ENCODE results near the gene PCK1.

Gene PCK1

GRCh38 chr20:57536771-57537724 lies 23.9 kb upstream of the PCK1 start:
- FAIRE-seq, result no peak

- FAIRE-seq, result no peak
Observed at GRCh38 chr20:57537822-57538221, 23.1 kb upstream of the PCK1 start.

GRCh38 chr20:57539889-57540288 lies 21.0 kb upstream of the PCK1 start:
- no peak for FAIRE-seq

GRCh38 chr20:57540890-57541580 lies 19.9 kb upstream of the PCK1 start:
- FAIRE-seq, result no peak

GRCh38 chr20:57543754-57544153 lies 17.2 kb upstream of the PCK1 start:
- FAIRE-seq, result no peak

GRCh38 chr20:57544838-57545564 lies 15.9 kb upstream of the PCK1 start:
- no peak for FAIRE-seq

- no peak for FAIRE-seq
Observed at GRCh38 chr20:57545927-57546662, 14.8 kb upstream of the PCK1 start.

- no peak for FAIRE-seq
Observed at GRCh38 chr20:57546956-57547649, 13.8 kb upstream of the PCK1 start.

GRCh38 chr20:57548177-57549058 lies 12.5 kb upstream of the PCK1 start:
- FAIRE-seq, result no peak

GRCh38 chr20:57552471-57552870 lies 8.4 kb upstream of the PCK1 start:
- no peak for FAIRE-seq

- no peak for FAIRE-seq
Observed at GRCh38 chr20:57553376-57554018, 7.4 kb upstream of the PCK1 start.

- FAIRE-seq, result no peak
Observed at GRCh38 chr20:57555457-57556184, 5.3 kb upstream of the PCK1 start.

GRCh38 chr20:57556980-57557274 lies 4.0 kb upstream of the PCK1 start:
- FAIRE-seq, result no peak

- no peak for FAIRE-seq
Observed at GRCh38 chr20:57557926-57558613, 2.8 kb upstream of the PCK1 start.

- no peak for FAIRE-seq
Observed at GRCh38 chr20:57558614-57559288, 2.2 kb upstream of the PCK1 start.

GRCh38 chr20:57559289-57559634 lies 1.6 kb upstream of the PCK1 start:
- FAIRE-seq, result no peak

GRCh38 chr20:57559658-57560553 lies 1.0 kb upstream of the PCK1 start:
- FAIRE-seq, result no peak
